Peyer's patch (tissue), 4 donors: Measurements from ENCODE around the gene AIF1L. TPM values are rescaled to one million over a fixed set of nuclear protein-coding genes. Genes with fewer than 3 reads are reported as not detected.

Source experiments
- DNase-seq, 3 donors: peaks; one replicate each; pipeline ENCODE4 v3.0.0-alpha.2; 2017 to 2019
- H3K27ac ChIP-seq, 4 donors: fragments of 200-600 bp; sonication (generic); one replicate each; pipeline ENCODE4 v1.5.1; 2016 to 2019
- H3K27me3 ChIP-seq, 2 donors: fragments of 200-600 bp; sonication (generic); one replicate each; pipeline ENCODE4 v1.5.1; 2019
- H3K36me3 ChIP-seq, 3 donors: fragments of 200-600 bp; sonication (generic); one replicate each; pipeline ENCODE4 v1.5.1; 2016 to 2019
- H3K4me1 ChIP-seq, 4 donors: fragments of 200-600 bp; sonication (generic); one replicate each; pipeline ENCODE4 v1.5.1; 2016 to 2019
- H3K4me3 ChIP-seq, 4 donors: fragments of 200-600 bp; sonication (generic); 1 replicate in 3 of 4; 2 replicates in 1 of 4; pipeline ENCODE4 v1.5.1; 2016 to 2019; ENCODE audit warnings: mild to moderate bottlenecking in 1 of 4
- H3K9me3 ChIP-seq, 4 donors: fragments of 200-600 bp; sonication (generic); one replicate each; pipeline ENCODE4 v1.5.1; 2016 to 2019; ENCODE audit warnings: mild to moderate bottlenecking in 1 of 4
- POLR2A ChIP-seq, 2 donors: fragments of 450-650 bp; IDR thresholded peaks; one replicate each; pipeline ENCODE4 v1.5.1; 2017; ENCODE audit warnings: antibody characterized with exemption in 2 of 2, mild to moderate bottlenecking in 2 of 2, moderate library complexity in 2 of 2
- total RNA-seq, 4 donors: library from RNA; depleted of rRNA; stranded (reverse); fragments of >200 nt; gene quantifications; one replicate each; pipeline ENCODE4 v1.1.0, GENCODE V29; 2016
- TF ChIP-seq, protein P1 (sequence below), 6 experiments: fragments of 450-650 bp in 4 of 6; fragments of 200-600 bp in 2 of 6; sonication (generic) in 1 of 6; IDR thresholded peaks; one replicate each; pipeline ENCODE4 v1.5.1; 2017 to 2019; ENCODE audit warnings: antibody characterized with exemption in 6 of 6, mild to moderate bottlenecking in 3 of 6, moderate library complexity in 1 of 6

AIF1L gene
- total RNA-seq, 4 donors from 2014 or later = 1.5 to 10.7 (median 2.8) TPM

DNA sequence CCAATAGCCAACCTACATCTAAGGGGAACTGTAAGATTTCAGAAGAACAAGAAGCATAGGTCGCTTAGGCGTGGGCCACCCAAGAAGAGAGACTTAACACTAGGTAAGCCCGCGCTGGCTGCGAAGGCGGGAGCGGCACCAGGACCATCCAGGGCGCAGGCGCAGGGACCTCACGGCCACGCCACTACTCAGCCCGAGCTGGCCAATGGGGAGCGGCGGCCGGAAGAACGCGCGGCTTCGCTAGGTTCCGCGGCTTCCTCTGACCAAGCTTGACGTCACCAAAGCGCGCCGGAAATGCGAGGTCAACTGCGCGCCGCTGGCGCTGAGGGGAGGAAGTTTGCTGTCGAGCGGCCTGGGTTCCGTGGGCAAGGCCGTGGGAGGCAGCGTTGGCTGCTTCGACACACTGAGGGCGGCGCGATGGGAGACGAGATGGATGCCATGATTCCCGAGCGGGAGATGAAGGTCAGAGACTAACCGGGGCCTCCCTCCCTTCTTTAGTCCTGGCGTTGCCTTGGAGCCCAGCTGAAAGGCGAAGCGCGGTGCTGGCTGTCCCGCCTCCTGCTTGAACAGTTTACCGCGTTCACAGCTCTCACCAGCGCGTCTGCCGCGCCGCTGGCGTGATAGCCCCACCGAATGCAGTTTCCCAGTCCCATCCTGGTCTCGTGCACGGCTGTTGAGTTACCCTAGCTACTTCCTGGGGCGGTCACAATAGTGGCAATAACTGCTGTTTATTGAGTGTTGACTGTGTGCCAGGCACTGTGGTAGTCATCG, 29.1 kb downstream of the AIF1L start, which contains the start of gene NUP214:
Gene NUP214, plus strand, starts transcription at position 299 of the 771 bp plus-strand sequence. Its CDS starts 119 bp downstream, at position 418.
- Histone ChIP-seq H3K27me3 (no peaks in the 10 kb centered on the region), H3K9me3 (no peaks in the 10 kb centered on the region), H3K36me3 (peaks cover 0 to 33% (median 0%) of the 10 kb centered on the region in 3 donors), H3K27ac (peak within 1 kb of the TSS; percentile 73 to 87 (median 80)), H3K4me1 (peaks cover 0 to 12% (median 3%) of the 10 kb centered on the region in 4 donors), H3K4me3 (peak within 1 kb of the TSS; percentile 60 to 86 (median 71))
- DNase-seq = peak; percentile 99 to 100 (median 100)
- TF ChIP-seq POLR2A (IDR thresholded peaks at IDR 0.05) = peak; percentile 81 to 83
- TF ChIP-seq, protein P1, sequence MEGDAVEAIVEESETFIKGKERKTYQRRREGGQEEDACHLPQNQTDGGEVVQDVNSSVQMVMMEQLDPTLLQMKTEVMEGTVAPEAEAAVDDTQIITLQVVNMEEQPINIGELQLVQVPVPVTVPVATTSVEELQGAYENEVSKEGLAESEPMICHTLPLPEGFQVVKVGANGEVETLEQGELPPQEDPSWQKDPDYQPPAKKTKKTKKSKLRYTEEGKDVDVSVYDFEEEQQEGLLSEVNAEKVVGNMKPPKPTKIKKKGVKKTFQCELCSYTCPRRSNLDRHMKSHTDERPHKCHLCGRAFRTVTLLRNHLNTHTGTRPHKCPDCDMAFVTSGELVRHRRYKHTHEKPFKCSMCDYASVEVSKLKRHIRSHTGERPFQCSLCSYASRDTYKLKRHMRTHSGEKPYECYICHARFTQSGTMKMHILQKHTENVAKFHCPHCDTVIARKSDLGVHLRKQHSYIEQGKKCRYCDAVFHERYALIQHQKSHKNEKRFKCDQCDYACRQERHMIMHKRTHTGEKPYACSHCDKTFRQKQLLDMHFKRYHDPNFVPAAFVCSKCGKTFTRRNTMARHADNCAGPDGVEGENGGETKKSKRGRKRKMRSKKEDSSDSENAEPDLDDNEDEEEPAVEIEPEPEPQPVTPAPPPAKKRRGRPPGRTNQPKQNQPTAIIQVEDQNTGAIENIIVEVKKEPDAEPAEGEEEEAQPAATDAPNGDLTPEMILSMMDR (IDR thresholded peaks at IDR 0.05) = peak in 2 of 6 experiments; percentile 3 to 19

DNA sequence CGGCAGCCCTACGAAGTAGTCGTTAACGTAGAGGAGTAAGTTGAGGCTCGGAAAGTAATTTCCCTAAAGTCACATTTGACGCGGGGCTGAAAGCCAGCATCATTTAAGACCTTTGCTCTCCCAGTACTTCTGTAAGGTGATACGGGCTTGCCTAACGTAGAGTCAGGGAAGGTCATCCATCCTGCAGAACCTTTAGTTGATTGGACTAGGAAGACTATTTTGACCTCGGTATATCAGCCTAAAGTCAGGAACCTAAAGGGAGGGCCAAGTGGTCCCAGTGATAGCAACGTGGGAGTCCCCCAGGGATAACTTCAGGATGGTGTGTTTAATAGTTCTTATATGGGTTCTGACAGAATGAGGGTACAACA, 29.7 kb downstream of the AIF1L start:
- Histone ChIP-seq H3K4me1 (peaks cover 0 to 12% (median 3%) of the 10 kb centered on the region in 4 donors), H3K36me3 (peaks cover 0 to 38% (median 0%) of the 10 kb centered on the region in 3 donors), H3K4me3 (peak overlapping the region; percentile 60 to 86 (median 71)), H3K27me3 (no peaks in the 10 kb centered on the region), H3K9me3 (no peaks in the 10 kb centered on the region), H3K27ac (peak overlapping the region; percentile 73 to 87 (median 80))
- TF ChIP-seq POLR2A (IDR thresholded peaks at IDR 0.05) = no peak
- TF ChIP-seq, protein P1 (IDR thresholded peaks at IDR 0.05) = no peak
- no peak for DNase-seq

DNA sequence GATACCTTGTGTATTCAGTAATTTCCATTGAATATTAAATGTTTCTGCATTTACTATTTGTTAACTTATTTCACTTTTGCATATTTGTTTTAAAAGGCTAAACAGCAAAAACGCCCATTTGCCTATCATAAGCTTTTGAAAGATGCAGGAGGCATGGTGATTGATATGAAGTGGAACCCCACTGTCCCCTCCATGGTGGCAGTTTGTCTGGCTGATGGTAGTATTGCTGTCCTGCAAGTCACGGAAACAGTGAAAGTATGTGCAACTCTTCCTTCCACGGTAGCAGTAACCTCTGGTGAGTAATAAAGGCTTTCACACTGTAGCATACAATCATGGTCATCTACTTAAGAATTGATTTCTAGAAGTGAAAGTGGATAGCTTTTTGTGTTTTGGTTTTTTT, 32.9 kb downstream of the AIF1L start:
- Histone ChIP-seq H3K36me3 (peaks cover 0 to 70% (median 0%) of the 10 kb centered on the region in 3 donors), H3K9me3 (no peaks in the 10 kb centered on the region), H3K27ac (no peak overlapping the region), H3K27me3 (no peaks in the 10 kb centered on the region), H3K4me1 (peaks cover 0 to 12% (median 3%) of the 10 kb centered on the region in 4 donors), H3K4me3 (no peak overlapping the region)
- no peak for TF ChIP-seq POLR2A (IDR thresholded peaks at IDR 0.05)
- TF ChIP-seq, protein P1 (IDR thresholded peaks at IDR 0.05) = no peak
- DNase-seq = no peak

DNA sequence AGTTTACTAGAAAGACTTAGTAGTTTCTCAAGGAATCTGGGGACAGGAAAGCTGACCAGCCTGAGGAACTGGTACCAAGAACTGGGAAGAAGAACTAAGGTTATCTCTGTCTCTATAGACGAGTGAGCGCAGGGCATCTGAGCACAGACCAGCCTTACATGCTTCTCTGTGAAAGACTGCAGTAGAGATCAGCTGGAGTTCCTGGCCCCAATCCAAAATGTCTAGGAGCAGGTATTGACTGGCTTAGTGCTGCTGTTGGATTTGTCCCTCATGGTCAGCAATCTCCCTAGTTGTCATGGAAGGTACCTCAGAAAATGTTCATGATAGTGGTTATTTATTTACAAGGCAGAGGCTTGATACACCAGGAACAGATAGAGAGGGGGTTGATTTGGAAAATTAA, 42.3 kb downstream of the AIF1L start:
- H3K9me3 ChIP-seq = no peaks in the 10 kb centered on the region
- DNase-seq = no peak
- no peaks in the 10 kb centered on the region for H3K4me1 ChIP-seq
- no peaks in the 10 kb centered on the region for H3K27me3 ChIP-seq
- H3K27ac ChIP-seq = no peak overlapping the region
- no peak overlapping the region for H3K4me3 ChIP-seq
- peaks cover 0 to 89% (median 3%) of the 10 kb centered on the region in 3 donors for H3K36me3 ChIP-seq
- TF ChIP-seq POLR2A (IDR thresholded peaks at IDR 0.05) = no peak
- TF ChIP-seq, protein P1 (IDR thresholded peaks at IDR 0.05) = no peak

DNA sequence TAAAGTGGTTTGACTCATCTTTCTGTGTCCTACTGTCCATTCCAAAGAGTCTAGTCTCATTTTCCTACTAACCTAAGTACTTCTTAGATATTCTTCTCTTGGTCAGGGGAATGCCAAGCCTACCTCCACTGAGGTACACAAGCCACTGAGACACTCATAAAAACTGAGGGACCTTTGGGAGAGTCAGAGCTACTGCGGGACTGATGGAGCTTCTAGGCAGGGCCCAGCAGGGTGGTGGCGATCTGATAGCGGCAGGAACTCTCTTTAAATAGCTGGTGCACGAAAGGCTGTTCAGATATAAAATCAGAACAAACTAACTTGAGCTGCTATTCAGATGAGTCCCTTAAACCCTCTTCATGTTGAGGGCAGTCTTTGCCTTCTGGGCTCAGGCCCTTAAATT, 43.8 kb downstream of the AIF1L start:
- no peak for TF ChIP-seq POLR2A (IDR thresholded peaks at IDR 0.05)
- DNase-seq = no peak
- H3K36me3 ChIP-seq = peaks cover 0 to 89% (median 3%) of the 10 kb centered on the region in 3 donors

DNA sequence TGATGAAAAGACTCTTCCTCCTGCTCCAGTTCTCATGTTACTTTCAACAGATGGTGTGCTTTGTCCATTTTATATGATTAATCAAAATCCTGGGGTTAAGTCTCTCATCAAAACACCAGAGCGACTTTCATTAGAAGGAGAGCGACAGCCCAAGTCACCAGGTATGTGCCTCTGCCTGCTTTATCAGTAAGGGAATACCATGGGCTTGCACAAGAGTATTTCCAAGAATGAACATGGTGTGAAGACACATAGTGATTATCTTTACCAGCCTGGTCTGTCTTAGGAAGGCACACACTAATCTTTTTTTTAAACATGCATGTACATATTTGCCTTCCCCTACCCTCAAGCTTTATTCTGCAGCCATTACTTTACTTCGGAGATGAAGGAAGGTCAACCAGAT, 44.2 kb downstream of the AIF1L start:
- peaks cover 0 to 89% (median 3%) of the 10 kb centered on the region in 3 donors for H3K36me3 ChIP-seq
- DNase-seq = no peak
- no peaks in the 10 kb centered on the region for H3K4me1 ChIP-seq
- H3K27ac ChIP-seq = no peak overlapping the region
- no peak overlapping the region for H3K4me3 ChIP-seq
- TF ChIP-seq, protein P1 (IDR thresholded peaks at IDR 0.05) = no peak
- TF ChIP-seq POLR2A (IDR thresholded peaks at IDR 0.05) = no peak
- no peaks in the 10 kb centered on the region for H3K27me3 ChIP-seq
- H3K9me3 ChIP-seq = no peaks in the 10 kb centered on the region

More for the DNA sequence above, 43.8 kb downstream of the AIF1L start:
- no peak overlapping the region for H3K27ac ChIP-seq
- no peaks in the 10 kb centered on the region for H3K27me3 ChIP-seq
- H3K4me1 ChIP-seq = no peaks in the 10 kb centered on the region
- no peak overlapping the region for H3K4me3 ChIP-seq
- no peaks in the 10 kb centered on the region for H3K9me3 ChIP-seq
